MM.1S (cell line): ENCODE results near the gene EDAR.

ENCODE experiments used
- EZH2 ChIP-seq: fragments of 300-600 bp; sonication (generic); optimal IDR thresholded peaks from 2 replicates; pipeline ENCODE3; 2017; ENCODE audit warnings: low read depth, mild to moderate bottlenecking, antibody characterized with exemption, low read length, mixed read lengths
- EZH2phosphoT487 ChIP-seq: fragments of 300-600 bp; sonication (generic); IDR thresholded peaks from 2 replicates; pipeline ENCODE4 v1.6.1; 2018; ENCODE audit warnings: antibody characterized with exemption, low read length
- TF ChIP-seq, protein P1 (sequence below): fragments of 300-600 bp; sonication (generic); IDR thresholded peaks from 2 replicates; pipeline ENCODE4 v1.5.1; 2016; ENCODE audit warnings: antibody characterized with exemption, low read length, mixed read lengths

DNA sequence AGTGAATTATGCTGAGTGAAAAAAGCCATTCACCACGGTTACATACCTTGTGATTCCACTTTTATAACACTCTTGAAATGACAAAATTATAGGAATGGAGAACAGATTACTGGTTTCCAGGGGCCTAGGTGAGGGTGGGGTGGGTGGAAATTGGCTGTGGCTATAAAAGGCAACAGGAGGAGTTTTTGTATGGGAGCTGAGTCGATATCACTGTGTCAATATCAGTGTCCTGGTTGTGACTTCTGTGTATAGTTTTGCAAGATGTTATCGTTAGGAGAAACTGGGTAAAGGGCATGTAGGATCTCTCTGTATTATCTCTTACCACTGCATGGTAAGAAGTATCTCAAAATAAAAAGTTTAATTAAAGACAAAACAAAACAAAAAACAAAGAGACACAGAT lies 84.3 kb downstream of the EDAR start:
- TF ChIP-seq EZH2phosphoT487 (no peak), EZH2 (no peak)
- TF ChIP-seq, protein P1, sequence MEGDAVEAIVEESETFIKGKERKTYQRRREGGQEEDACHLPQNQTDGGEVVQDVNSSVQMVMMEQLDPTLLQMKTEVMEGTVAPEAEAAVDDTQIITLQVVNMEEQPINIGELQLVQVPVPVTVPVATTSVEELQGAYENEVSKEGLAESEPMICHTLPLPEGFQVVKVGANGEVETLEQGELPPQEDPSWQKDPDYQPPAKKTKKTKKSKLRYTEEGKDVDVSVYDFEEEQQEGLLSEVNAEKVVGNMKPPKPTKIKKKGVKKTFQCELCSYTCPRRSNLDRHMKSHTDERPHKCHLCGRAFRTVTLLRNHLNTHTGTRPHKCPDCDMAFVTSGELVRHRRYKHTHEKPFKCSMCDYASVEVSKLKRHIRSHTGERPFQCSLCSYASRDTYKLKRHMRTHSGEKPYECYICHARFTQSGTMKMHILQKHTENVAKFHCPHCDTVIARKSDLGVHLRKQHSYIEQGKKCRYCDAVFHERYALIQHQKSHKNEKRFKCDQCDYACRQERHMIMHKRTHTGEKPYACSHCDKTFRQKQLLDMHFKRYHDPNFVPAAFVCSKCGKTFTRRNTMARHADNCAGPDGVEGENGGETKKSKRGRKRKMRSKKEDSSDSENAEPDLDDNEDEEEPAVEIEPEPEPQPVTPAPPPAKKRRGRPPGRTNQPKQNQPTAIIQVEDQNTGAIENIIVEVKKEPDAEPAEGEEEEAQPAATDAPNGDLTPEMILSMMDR: no peak
